SH-SY5Y (cell line): ENCODE measurements around the gene UNC93A.

Experiments used
- GATA2 ChIP-seq: IDR thresholded peaks from 2 replicates; pipeline ENCODE4 v1.6.1; 2011; ENCODE audit warnings: mild to moderate bottlenecking, low read depth, low read length
- GATA3 ChIP-seq: IDR thresholded peaks from 2 replicates; pipeline ENCODE4 v1.6.1; 2011; ENCODE audit warnings: low read depth, mild to moderate bottlenecking, low read length, moderate library complexity

Gene UNC93A

DNA sequence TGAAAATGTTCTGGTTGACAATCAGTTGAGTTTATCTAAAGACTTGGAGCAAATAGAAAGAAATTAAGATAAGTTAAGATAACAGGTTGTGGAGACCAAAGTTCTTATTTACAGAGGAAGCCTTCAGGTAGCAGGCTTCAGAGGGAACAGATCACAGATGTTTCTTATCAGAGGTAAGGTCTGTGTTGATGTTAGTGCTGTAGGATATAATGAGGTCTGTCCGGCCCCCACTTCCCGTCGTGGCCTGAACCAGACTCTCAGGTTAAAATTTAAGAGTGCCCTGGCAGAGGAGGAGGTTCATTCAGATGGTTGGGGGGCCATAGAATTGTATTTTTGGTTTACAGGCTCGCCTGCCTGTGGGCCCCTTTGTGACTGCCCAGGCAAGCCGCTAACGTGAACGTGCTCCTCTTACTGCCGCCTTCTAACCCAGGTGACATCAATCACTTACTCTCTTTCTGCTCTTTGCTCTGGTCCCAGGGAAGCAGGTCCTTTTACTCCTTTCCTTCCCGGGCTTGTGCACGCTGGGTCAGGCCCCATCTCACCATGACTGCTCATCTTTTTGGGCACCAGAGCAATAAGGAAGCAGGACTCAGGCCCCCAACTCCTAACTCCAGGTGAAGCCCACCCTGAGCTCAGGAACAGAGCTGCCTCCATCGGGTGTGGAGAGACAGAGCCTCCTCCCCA is 18.3 kb upstream of the UNC93A start:
- no peak for TF ChIP-seq GATA2
- TF ChIP-seq GATA3 = no peak

DNA sequence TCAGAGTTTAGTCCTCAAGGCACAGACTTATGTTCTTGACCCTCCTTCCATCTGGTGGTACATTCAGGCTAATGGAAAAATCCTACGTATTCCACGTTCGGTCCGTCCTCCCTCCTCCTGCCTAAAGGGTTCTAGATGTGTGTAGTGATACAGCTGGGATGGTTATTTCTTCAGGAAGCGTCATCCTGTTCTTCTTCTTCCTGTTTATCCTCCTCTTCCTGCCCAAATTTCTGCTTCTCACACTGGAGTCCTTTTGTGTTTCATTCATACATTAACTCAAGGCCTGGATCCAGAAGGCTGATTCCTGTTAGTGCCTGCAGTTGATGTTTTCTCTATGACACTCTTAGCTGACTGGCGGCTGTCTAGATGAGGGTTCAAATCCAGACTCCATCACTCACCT is 16.8 kb upstream of the UNC93A start:
- TF ChIP-seq GATA3 (no peak), GATA2 (no peak)

DNA sequence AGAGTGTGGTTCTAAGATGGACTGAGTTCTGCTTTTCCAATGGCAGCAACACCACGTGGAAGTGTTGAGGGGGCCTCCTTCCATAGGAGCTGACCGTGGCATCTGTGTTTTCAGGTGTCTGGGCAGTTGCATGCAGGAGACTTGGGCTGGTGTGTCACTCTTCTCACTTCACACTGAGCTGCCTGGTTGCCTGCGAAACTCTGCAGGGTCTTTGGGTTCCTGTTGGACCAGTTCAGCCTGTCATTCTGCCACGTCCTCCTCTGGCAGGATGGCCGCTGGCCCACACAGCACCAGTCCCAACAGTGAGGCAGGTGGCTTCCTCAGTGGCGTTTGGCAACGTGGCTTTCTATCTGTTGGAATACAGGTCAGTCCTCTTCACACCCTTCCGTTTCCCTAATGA is 16.1 kb upstream of the UNC93A start:
- no peak for TF ChIP-seq GATA2
- TF ChIP-seq GATA3 = no peak

DNA sequence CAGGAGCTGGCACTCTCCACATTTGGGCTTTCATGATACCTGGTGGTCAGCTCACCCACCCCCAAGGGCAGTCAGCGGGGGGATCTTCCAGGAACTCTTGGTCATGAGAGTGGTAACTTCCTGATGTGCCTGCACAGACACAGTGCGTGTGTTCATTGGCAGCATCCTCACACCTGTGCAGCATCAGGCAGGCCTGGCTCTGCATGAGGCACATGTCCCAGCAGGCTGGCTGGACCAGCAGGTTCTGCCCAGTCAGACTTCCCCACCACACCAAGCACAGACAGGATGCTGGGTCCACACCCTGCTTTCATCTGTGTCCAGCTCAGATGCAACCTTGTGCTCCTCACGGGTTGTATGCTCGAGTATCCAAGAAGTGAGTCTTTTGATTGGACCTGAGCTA is 15.7 kb upstream of the UNC93A start:
- TF ChIP-seq GATA2 (no peak), GATA3 (no peak)

DNA sequence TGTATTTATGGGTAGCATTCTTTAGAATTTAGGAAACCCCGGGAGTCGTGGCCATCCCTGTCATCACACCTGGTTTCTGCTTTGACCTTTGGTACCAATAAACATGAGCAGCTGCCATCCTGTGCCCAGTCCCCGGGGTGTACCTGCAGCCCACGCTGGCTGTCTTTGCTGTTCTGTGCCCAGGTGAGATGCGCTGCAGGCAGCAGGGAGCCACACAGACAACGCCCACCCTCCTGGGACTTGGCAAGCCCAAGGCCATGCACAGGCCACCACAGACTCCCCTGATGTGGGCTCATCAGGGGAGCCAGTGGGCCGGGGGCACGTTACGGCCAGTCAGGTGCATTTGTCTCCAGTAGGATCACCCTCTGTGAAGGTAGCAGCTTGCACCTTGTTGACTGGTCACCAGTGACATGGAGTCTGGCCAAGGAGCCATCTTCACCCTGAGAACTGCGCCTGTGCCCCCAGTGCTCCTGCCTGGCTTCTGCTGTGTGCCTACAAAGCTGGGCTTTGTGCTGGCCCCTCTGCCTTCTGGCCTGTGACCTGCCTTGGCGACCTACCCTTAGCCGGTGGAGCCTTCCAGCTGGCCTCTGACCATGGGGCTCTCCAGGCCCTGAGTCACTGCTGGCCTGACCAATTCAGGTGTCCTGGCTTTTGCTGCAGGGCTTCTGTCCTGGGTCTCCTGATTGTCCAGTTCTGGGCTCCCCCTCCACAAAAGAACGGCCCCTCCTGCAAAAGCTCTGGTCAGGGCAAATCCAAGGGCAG is 14.2 kb upstream of the UNC93A start:
- TF ChIP-seq GATA2 (no peak), GATA3 (no peak)

DNA sequence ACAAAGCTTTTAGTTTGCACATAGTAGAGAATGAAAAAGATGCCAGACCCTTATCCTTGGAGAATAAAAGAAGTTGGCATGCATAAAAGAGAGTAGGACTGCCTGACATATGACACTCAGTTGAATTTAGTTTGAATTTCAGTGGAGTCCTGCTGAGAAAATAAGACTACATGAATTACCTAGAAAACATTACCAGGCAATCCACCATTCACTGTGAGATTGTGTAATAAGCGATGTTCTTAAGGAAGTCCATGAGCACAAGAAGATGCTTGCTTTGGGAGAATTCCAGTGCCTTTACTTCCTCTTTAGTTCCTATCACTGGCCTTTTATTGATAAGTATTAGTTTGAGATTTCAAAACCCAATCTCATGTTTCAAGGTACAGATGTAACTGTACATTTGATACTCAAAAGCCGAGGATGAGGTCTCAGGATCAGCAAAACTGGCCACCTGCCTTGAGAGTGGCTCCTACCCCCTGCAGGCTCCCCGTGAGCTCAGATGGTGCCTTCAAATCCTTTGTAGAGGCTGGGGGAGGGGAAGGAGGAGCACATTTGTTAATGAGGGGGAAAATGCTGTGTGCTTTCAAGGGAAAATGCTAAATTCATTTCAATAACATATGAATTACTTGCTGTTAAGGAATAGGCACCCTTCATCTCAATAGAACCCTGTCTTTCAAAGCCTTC is 11.2 kb upstream of the UNC93A start:
- TF ChIP-seq GATA3 (no peak), GATA2 (no peak)

DNA sequence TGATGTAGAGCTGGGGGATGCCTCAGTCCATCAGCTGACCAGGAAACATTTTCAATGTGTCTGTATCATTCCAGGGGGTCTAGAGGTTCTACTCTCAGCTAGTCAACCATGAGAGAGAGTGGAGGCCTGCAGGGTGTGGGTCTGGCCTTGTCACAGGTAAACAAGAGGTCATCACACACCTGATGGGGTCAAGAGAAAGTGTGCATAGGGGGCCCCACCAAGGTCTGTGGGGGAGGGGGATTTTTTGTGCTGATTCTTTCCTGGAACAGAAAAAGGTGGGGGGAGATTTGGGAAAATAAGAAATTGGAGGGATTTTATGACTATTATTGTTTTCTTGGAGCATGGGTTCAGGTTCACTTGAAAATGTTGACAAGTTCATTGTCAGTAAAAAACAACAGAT is 8.9 kb upstream of the UNC93A start:
- TF ChIP-seq GATA3 (no peak), GATA2 (no peak)

DNA sequence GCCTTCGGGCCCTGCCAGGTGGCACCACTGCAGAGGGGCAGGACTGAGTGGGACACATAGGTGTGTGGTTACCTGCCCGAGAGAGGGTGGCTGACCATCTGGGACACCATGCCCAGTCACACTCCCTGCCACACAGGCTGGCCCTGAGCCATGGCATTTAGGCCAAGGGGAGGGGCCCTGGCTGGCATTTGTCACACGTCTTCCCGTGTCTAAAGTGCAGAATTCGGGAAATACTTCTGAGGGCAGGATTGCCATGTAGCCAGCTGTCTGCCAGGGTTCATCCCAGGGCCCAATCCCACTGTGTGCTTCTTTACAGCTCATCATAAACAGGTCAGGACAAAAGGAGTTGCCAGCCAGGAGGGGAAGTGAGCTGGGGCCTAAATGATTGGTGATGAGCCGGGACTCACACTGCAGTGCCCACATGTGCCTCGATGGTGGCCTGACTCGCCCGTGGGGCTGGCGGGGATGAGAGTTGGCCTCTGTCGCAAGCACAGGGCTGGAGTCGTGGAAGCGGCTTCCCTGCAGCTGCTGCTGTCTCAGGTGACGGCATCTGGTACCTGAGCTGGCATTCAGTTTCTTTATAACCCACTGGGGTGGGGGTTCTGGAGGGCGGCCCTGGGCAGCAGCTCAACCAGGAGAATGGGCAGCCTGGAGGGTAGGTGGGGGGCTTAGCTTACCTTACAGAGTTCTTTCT is 5.9 kb upstream of the UNC93A start:
- TF ChIP-seq GATA3 = no peak
- TF ChIP-seq GATA2 = no peak

DNA sequence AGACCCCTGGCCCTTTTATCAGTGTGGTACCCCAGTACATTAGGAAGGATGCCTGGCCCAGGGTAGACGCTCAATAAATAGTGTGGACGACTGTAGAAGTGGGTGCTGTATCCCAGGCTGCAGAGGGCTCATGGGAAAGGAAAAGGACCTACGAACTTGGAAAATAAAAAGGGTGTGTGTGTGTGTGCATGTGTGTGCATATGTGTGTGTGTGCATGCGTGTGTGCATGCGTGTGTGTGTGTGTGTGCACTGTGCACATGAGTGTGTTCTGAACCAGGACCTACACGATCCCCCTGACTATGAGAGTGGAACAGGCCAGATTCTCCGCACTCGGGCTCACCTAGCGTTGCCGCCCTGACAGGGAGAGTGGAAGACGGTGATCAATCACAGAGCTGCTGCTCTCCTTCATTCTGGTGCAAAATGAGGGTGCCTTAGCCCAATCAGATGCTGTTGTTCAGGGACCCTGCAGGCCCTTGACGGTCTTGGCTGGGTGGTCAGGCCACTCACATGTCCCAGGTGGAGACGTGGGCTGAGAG is 3.5 kb upstream of the UNC93A start:
- TF ChIP-seq GATA2 (no peak), GATA3 (no peak)

DNA sequence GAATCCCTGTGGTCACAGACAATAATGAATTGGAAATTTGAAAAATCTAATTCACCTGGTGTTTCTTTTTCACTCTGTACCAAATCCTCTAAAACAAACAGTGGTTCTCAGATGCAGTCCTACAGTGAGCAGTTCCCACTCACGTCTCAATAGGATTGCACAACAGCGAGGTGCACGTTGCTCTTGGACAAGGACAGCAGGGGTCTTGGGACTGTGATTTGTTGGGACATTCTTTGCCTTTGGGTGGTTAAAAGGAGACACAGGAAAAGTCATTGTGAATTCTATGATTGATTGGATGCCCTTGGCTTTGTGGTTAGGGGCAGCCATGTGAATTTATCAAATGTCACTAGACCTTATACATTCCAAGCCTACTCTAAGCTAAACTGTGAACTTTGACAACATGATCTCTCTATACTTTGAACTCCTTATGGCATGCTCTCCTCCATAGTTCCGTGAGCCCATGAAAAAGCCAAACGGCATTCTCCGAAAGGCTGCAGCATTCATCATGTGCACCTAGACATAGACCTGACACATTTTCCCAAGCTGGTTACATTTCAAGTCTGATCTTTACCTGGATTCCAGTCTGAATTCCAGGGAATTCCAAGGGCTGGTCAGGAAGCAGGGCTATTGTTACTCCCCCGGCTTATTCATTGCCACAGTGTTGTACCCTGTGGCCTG is 647 bp downstream of the UNC93A start:
- TF ChIP-seq GATA2 = no peak
- TF ChIP-seq GATA3 = no peak

DNA sequence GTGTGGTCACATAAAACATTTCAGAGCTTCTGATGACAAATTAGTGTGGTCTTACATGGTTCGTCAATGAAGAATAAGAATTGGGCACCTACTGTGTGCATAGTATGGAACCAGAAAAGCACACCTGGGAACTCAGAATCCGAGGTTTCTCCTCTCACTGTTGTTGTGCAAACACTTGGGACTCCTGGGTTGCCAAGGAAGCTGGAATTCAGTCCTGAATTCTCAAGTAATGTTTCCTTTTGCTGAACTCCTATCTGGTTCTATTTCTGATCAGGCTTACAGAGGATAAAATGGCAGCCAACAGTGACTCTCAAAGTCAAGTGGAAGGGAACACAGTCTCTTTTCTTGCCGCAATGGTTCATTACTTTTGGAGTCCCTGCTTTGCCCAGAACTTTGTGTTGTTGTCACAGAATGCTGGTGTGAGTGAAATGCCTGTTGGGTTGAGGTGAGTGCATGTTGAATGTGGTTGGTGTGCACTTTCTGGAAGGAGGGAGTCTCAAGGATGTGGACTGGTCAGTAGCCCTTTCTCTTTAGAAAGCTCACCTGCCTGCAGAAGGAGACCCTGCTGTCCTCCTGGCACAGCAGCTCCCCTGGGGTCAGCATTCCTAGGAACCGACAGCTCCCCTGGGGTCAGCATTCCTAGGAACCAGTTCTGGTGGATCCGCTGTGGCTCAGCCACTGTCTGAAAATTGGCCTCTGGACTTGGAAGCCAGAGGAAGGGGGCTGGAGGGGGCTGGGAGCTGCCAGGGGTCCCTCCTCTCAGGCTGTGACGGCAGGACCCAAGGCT is 1.4 kb downstream of the UNC93A start:
- TF ChIP-seq GATA3 (no peak), GATA2 (no peak)

DNA sequence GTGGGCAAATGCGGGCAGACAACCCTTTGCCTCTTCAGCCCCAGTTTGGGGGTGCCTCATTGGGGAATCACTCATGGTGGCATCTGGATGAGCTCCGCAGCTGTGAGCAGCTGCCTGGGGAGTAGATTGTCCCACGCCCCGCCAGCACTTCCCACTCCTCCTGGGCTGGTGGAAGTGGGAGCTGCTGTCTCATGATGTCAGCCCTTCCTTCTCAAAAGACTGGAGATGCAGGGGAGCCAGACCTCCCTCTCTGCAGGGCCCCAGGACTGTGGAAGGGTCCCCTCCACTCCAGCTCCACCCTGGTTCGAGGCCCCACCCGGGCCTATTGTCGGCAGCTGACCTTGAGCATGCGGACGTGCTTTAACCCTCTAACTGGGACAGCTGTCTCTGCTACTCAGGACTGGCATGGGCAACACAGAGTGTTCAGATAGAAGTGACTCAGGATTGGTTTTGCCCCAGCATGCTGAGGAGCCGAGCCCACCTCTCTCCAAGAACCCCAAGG is 2.0 kb downstream of the UNC93A start:
- no peak for TF ChIP-seq GATA2
- TF ChIP-seq GATA3 = no peak
